HFF-Myc (cell line): ENCODE data around the gene ARHGAP9.
"Not testable (repeated sequence)": the region's sequence is repeated elsewhere in the genome, so short reads cannot be mapped to it uniquely, and the experiment has no call there.

ENCODE experiments used
- DNase-seq: peaks from one replicate; pipeline ENCODE4 v3.0.0-alpha.2; 2011; ENCODE audit warnings: low read depth; ENCODE audit errors: extremely low read depth
- H3K4me3 ChIP-seq: replicated peaks from 2 replicates; pipeline ENCODE4 v1.5.1; 2011; ENCODE audit warnings: low read depth, mild to moderate bottlenecking, control low read depth, low read length
- TF ChIP-seq, protein P1 (sequence below): IDR thresholded peaks from 2 replicates; pipeline ENCODE4 v1.5.1; 2012; ENCODE audit warnings: mild to moderate bottlenecking, low read depth, low read length, control low read depth; ENCODE audit errors: missing control alignments

Gene ARHGAP9

DNA sequence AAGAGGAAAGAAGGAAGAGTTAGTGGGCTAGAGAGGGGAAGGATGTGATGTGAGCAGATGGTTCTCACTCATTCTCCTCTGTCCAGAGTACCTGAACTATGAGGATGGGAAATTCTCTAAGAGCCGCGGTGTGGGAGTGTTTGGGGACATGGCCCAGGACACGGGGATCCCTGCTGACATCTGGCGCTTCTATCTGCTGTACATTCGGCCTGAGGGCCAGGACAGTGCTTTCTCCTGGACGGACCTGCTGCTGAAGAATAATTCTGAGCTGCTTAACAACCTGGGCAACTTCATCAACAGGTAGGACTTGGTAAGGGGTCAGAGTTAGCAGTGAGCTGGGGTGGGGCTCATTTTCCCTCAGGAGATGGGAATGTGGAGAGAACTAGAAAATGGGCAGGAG lies 33.0 kb upstream of the ARHGAP9 start:
- DNase-seq, result no peak
- H3K4me3 ChIP-seq, result no peak overlapping the region
- TF ChIP-seq, protein P1, sequence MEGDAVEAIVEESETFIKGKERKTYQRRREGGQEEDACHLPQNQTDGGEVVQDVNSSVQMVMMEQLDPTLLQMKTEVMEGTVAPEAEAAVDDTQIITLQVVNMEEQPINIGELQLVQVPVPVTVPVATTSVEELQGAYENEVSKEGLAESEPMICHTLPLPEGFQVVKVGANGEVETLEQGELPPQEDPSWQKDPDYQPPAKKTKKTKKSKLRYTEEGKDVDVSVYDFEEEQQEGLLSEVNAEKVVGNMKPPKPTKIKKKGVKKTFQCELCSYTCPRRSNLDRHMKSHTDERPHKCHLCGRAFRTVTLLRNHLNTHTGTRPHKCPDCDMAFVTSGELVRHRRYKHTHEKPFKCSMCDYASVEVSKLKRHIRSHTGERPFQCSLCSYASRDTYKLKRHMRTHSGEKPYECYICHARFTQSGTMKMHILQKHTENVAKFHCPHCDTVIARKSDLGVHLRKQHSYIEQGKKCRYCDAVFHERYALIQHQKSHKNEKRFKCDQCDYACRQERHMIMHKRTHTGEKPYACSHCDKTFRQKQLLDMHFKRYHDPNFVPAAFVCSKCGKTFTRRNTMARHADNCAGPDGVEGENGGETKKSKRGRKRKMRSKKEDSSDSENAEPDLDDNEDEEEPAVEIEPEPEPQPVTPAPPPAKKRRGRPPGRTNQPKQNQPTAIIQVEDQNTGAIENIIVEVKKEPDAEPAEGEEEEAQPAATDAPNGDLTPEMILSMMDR, result no peak

DNA sequence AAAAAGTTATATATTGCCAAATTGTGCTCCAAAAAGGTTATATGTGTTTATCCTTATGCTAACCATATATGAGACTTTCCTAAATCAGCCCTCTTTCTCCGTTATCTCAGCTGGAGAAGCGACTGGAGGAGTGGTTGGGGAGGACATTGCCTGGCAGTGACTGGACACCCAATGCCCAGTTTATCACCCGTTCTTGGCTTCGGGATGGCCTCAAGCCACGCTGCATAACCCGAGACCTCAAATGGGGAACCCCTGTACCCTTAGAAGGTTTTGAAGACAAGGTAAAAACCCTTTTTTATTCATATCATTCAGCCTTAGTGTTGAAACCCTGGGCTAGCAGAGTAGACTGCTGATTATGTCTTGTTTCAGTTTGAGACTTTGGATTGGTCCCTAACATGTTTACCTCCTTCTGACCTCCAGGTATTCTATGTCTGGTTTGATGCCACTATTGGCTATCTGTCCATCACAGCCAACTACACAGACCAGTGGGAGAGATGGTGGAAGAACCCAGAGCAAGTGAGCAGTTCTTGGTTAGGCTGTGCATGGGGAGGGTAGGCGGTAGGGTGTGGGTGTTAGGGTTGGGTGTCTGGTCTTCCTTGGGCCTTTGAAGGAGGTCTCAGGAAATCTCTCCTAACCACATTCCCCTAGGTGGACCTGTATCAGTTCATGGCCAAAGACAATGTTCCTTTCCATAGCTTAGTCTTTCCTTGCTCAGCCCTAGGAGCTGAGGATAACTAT lies 32.1 kb upstream of the ARHGAP9 start:
- TF ChIP-seq, protein P1, result no peak
- no peak for DNase-seq

DNA sequence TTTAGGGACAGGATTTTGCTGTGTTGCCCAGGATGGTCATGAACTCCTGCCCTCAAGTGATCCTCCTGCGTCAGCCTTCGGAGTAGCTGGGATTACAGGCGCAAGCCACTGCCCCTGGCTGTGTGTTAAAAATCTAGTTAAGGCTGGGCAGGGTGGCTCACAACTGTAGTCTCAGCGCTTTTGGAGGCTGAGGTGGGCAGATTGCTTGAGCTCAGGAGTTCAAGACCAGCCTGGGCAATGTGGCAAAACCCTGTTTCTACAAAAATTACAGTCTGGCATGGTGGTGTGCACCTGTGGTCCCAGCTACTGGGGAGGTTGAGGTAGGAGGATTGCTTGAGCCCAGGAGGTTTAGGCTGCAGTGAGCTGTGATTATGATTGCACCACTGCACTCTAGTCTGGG lies 31.5 kb upstream of the ARHGAP9 start:
- TF ChIP-seq, protein P1, result no peak

More for the DNA sequence above, 32.1 kb upstream of the ARHGAP9 start:
- H3K4me3 ChIP-seq, result no peak overlapping the region

GRCh38 chr12:57507796-57508195 lies 28.1 kb upstream of the ARHGAP9 start:
- DNase-seq, H3K4me3 ChIP-seq: not testable (repeated sequence)

More for the DNA sequence above, 31.5 kb upstream of the ARHGAP9 start:
- no peak overlapping the region for H3K4me3 ChIP-seq
- DNase-seq, result no peak

- not testable (repeated sequence) for DNase-seq, H3K4me3 ChIP-seq
Observed at GRCh38 chr12:57506541-57506940, 26.9 kb upstream of the ARHGAP9 start.

DNA sequence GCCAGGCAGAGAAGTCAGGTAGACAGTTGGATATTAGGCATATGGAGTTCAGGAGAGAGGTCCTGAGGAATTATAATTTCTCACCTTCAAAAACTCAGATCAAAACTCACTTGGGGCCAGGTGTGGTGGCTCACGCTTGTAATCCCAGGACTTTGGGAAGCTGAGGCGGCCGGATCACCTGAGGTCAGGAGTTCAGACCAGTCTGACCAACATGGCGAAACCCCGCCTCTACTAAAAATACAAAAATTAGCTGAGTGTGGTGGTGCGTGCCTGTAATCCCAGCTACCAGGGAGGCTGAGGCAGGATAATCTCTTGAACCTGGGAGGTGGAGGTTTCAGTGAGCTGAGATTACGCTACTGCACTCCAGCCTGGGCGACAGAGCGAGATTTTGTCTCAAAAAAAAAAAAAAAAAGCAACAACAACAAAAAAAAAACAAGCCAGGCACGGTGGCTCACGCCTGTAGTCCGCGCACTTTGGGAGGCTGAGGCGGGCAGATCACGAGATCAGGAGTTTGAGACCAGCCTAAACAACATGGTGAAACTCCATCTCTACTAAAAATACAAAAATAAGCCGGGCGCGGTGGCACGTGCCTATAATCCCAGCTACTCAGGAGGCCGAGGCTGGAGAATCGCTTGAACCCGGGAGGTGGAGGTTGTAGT lies 22.8 kb upstream of the ARHGAP9 start:
- DNase-seq, H3K4me3 ChIP-seq: not testable (repeated sequence)

DNA sequence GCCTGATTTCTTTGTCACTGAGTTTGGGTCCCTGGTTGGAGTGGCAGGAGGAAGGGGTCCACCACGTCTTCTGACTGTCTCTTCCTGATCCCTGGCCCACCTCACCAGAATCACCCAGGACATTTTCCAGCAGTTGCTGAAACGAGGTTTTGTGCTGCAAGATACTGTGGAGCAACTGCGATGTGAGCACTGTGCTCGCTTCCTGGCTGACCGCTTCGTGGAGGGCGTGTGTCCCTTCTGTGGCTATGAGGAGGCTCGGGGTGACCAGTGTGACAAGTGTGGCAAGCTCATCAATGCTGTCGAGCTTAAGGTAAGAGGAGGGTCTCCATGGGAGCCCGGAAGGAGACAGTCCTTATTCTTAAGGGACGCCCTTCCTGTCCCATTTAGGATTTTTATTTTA lies 20.5 kb upstream of the ARHGAP9 start:
- TF ChIP-seq, protein P1, result no peak

GRCh38 chr12:57498571-57498970 lies 18.9 kb upstream of the ARHGAP9 start:
- no peak overlapping the region for H3K4me3 ChIP-seq
- DNase-seq, result no peak
- TF ChIP-seq, protein P1, result no peak

More for the DNA sequence above, 20.5 kb upstream of the ARHGAP9 start:
- DNase-seq, result no peak
- no peak overlapping the region for H3K4me3 ChIP-seq
